Measurements from ENCODE around the gene IRF2BPL. TPM values are rescaled to one million over a fixed set of nuclear protein-coding genes. Genes with fewer than 3 reads are reported as not detected.
A peak's percentile ranks its signal among the peaks of the same experiment; 100 is the strongest.

Gene IRF2BPL
- total and polyA plus RNA-seq, 8 donors, result 5.3 to 43.6 (median 21.7) TPM

DNA sequence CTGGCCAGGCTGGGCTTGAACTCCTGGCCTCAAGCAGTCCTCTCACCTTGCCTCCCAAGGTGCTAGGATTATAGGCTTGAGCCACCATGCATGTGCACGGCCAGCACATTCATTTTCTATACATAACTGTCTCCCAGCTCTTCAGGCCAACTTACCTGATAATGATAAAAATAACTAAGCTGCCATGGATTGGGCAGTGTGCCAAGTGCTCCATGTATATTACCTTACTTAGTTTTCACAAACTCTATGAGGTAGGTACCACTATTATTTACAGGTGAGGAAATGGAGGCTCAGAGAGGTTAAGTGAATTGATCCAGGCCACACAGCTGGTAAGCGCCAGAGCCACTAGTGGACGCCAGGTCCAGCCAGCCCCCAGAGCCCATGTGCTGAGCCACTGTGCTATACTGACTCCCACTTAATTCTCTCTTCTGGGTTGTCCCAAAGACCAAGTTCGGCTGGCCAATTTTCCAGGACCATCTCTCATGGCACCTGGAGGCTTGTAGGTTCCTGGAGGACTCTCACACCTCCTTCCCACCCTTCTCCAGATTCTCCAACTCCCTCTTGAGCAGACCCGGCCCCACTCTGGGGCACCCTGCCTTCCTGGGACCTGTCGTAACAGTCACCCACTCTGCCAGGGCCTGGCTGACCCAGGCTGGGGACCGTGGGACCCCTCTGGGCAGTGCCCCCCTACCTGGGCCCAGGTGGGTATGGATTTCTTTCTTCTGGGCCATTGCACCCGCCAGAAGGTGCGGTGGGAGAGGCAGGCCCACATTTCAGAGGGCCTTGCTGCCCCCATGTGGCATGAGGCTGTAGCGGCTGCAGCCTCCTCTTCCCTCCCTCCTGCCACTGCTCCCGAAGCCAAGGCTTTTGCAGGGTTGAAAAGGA is 39.4 kb upstream of the IRF2BPL start:
- no peak for TF ChIP-seq EP300 (IDR thresholded peaks at IDR 0.05)
- TF ChIP-seq, protein P1, sequence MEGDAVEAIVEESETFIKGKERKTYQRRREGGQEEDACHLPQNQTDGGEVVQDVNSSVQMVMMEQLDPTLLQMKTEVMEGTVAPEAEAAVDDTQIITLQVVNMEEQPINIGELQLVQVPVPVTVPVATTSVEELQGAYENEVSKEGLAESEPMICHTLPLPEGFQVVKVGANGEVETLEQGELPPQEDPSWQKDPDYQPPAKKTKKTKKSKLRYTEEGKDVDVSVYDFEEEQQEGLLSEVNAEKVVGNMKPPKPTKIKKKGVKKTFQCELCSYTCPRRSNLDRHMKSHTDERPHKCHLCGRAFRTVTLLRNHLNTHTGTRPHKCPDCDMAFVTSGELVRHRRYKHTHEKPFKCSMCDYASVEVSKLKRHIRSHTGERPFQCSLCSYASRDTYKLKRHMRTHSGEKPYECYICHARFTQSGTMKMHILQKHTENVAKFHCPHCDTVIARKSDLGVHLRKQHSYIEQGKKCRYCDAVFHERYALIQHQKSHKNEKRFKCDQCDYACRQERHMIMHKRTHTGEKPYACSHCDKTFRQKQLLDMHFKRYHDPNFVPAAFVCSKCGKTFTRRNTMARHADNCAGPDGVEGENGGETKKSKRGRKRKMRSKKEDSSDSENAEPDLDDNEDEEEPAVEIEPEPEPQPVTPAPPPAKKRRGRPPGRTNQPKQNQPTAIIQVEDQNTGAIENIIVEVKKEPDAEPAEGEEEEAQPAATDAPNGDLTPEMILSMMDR (IDR thresholded peaks at IDR 0.05), result peak in 5 of 7 experiments; percentile 75 to 92 (median 83)
- no peaks in the 10 kb centered on the region for H3K36me3 ChIP-seq
- H3K4me1 ChIP-seq, result peaks cover 5 to 27% (median 19%) of the 10 kb centered on the region in 4 donors
- no peak overlapping the region for H3K27ac ChIP-seq
- DNase-seq, result peak; percentile 81 to 91
- intact Hi-C loops (cut with DNase I; ENCODE audit: low total_unique reads), result loop anchor here (5.0 kb wide), 2 partner anchors 156 to 196 kb away; no protein-coding TSS in a partner anchor
- no peaks in the 10 kb centered on the region for H3K27me3 ChIP-seq
- 43 to 47% (median 45%) methylated on average over 10 to 11 of the region's 11 CpGs for WGBS, 5 donors
- no peak overlapping the region for H3K4me3 ChIP-seq
- H3K9me3 ChIP-seq, result no peaks in the 10 kb centered on the region

DNA sequence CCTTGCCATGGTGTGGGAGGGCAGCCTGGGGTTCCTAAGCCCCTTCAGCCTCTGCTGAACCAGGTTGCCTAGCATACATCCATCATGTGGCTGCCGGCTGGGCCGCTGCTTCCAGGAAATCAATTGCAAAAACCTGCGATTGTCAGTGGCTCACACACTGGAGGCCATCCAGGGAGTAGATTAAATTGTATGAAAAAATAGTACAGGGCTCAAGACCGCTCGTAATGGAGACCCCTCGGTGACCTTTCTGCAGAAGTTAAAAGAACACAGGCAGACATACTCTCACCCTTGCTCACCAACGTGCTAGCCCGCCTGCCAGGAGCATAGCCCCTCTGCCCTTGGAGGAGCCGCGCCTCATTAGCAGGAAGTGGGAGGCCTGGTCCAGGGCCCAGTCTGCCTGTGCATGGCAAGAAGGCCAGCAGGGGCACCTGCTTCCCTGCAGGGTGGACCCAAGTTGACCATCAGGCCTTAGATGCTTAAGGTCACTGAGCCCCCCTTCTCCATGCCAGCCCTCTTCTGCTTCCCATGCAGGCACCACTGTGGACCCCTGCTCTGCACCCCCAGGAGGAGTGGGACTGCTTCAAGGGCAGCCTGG is 38.2 kb upstream of the IRF2BPL start:
- peaks cover 5 to 27% (median 19%) of the 10 kb centered on the region in 4 donors for H3K4me1 ChIP-seq
- DNase-seq, result no peak
- H3K27ac ChIP-seq, result no peak overlapping the region
- no peaks in the 10 kb centered on the region for H3K27me3 ChIP-seq
- TF ChIP-seq POLR2A (IDR thresholded peaks at IDR 0.05) (no peak), POLR2AphosphoS5 (IDR thresholded peaks at IDR 0.05) (no peak), EP300 (IDR thresholded peaks at IDR 0.05) (no peak)
- TF ChIP-seq, protein P1 (IDR thresholded peaks at IDR 0.05), result no peak
- intact Hi-C loops (cut with DNase I; ENCODE audit: low total_unique reads), result loop anchor here (5.0 kb wide), 2 partner anchors 154 to 194 kb away; no protein-coding TSS in a partner anchor
- no peaks in the 10 kb centered on the region for H3K9me3 ChIP-seq
- no peak overlapping the region for H3K4me3 ChIP-seq
- WGBS, 5 donors, result 38 to 51% (median 40%) methylated on average over 10 of the region's 10 CpGs
- no peaks in the 10 kb centered on the region for H3K36me3 ChIP-seq

DNA sequence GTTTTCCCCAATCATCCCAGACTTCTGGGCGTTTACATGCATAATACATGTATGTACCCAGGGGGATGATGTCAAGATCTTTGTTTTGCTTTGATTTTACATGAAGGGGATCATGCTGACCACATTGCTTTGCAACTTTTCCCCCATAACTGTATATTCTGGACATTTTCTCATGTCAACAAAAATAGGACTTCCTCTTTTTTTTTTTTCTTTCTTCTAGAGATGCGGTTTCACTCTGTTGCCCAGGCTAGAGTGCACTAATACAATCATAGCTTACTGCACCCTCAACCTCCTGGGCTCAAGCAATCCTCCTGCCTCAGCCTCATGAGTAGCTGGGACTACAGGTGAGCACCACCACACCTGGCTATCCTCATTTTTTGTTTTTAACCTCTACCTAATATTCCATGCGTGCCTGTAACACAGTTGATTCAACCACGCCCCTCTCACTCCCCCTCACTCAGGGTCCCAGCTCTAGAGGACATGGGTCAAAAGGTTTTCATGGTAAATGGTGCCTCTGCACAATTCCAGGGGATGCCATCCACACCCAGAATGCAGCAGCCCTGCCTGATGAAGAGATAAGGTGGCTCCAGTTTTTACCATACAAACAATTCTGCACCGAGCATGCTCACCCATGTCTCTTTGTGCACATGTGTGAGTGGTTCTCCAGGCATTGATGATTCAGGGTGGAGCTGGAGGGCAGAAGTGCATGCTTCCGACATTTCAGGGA is 37.5 kb upstream of the IRF2BPL start:
- Histone ChIP-seq H3K4me1 (peaks cover 5 to 27% (median 19%) of the 10 kb centered on the region in 4 donors), H3K27ac (no peak overlapping the region), H3K4me3 (no peak overlapping the region), H3K36me3 (no peaks in the 10 kb centered on the region), H3K27me3 (no peaks in the 10 kb centered on the region), H3K9me3 (no peaks in the 10 kb centered on the region)
- TF ChIP-seq POLR2A (IDR thresholded peaks at IDR 0.05), result no peak
- TF ChIP-seq, protein P1 (IDR thresholded peaks at IDR 0.05), result no peak
- no peak for TF ChIP-seq POLR2AphosphoS5 (IDR thresholded peaks at IDR 0.05)
- TF ChIP-seq EP300 (IDR thresholded peaks at IDR 0.05), result no peak
- intact Hi-C loops (cut with DNase I; ENCODE audit: low total_unique reads), result loop anchor here (5.0 kb wide), 2 partner anchors 154 to 194 kb away; no protein-coding TSS in a partner anchor
- no peak for DNase-seq
- 70 to 78% (median 76%) methylated on average over 6 of the region's 6 CpGs for WGBS, 5 donors
